Neural cell (in vitro differentiated cells): Measurements from ENCODE around the gene PREPL.

Experiments used
- CTCF ChIP-seq: fragments of 450-650 bp; IDR thresholded peaks from 2 replicates; pipeline ENCODE4 v1.5.1; 2014; ENCODE audit warnings: antibody characterized with exemption, mild to moderate bottlenecking, moderate library complexity; ENCODE audit not compliant: poor library complexity, severe bottlenecking
- EZH2 ChIP-seq: fragments of 200-600, 300-800 bp; shearing (Covaris generic), sonication (generic); IDR thresholded peaks from 2 replicates; pipeline ENCODE4 v1.6.1; 2014; ENCODE audit warnings: antibody characterized with exemption, low read length, borderline replicate concordance, mild to moderate bottlenecking; ENCODE audit not compliant: insufficient read depth, poor library complexity, severe bottlenecking
- TAF1 ChIP-seq: IDR thresholded peaks from 2 replicates; pipeline ENCODE4 v1.6.1; 2012; ENCODE audit warnings: low read depth

- TF ChIP-seq CTCF (no peak), TAF1 (no peak), EZH2 (no peak)
These were observed 34.6 kb downstream of the PREPL start for GRCh38 chr2:44326548-44327264.
